Kidney epithelial cell (primary cell): ENCODE measurements around the gene EMP2. TPM values are rescaled to one million over a fixed set of nuclear protein-coding genes. Genes with fewer than 3 reads are reported as not detected.

Experiments
- DNase-seq: peaks from one replicate; pipeline ENCODE4 v3.0.0-alpha.2; 2010; ENCODE audit warnings: low read depth
- H3K27me3 ChIP-seq: 2 replicates; pipeline ENCODE4 v1.6.0; 2011; ENCODE audit warnings: low read length; ENCODE audit not compliant: control insufficient read depth, insufficient read depth
- H3K36me3 ChIP-seq: 2 replicates; pipeline ENCODE4 v1.5.1; 2011; ENCODE audit warnings: low read length; ENCODE audit not compliant: control insufficient read depth, insufficient read depth
- H3K4me3 ChIP-seq: 2 replicates; pipeline ENCODE4 v1.5.1; 2011; ENCODE audit warnings: low read depth, mild to moderate bottlenecking, control low read depth, low read length
- CTCF ChIP-seq: IDR thresholded peaks from 2 replicates; pipeline ENCODE4 v1.5.1; 2011; ENCODE audit warnings: mild to moderate bottlenecking, moderate library complexity, low read length, control low read depth, inconsistent platforms; ENCODE audit not compliant: insufficient read depth, poor library complexity, severe bottlenecking
- total RNA-seq: library from RNA; depleted of rRNA; stranded (reverse); fragments of >200 nt; gene quantifications from 2 replicates; pipeline ENCODE4 v1.2.3, GENCODE V29; 2015

Gene EMP2
- total RNA-seq, 1 donor from 2014 or later, result 1.4 TPM

GRCh38 chr16:10572611-10573010 is 7.8 kb downstream of the EMP2 start:
- no peak for DNase-seq
- no peaks in the 10 kb centered on the region for H3K27me3 ChIP-seq
- H3K4me3 ChIP-seq, result no peak overlapping the region
- no peaks in the 10 kb centered on the region for H3K36me3 ChIP-seq
- TF ChIP-seq CTCF, result no peak

DNA sequence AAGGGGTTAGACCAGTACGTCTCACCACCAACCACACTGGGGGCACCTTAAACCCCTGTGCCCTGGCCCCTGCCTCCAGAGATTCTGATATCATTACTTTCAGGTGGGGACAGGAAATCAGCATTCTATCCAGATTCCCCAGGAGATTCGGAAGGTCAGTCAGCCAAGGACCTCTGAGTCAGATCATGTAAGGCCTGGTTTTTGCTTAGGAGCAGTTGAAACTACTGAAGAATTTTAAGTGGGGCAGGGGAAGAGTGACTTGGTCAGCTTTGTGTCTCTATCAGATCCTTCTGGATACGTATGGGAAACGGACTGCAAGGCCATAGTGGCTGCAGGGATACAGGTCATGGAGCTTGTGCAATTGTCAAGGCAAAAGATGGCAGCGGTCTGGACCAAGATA is 9.0 kb downstream of the EMP2 start:
- no peak for DNase-seq
- TF ChIP-seq CTCF, result no peak
- Histone ChIP-seq H3K27me3 (no peaks in the 10 kb centered on the region), H3K4me3 (no peak overlapping the region), H3K36me3 (no peaks in the 10 kb centered on the region)

GRCh38 chr16:10569621-10570020 is 10.8 kb downstream of the EMP2 start:
- TF ChIP-seq CTCF, result no peak
- no peak overlapping the region for H3K4me3 ChIP-seq
- H3K27me3 ChIP-seq, result no peaks in the 10 kb centered on the region
- H3K36me3 ChIP-seq, result no peaks in the 10 kb centered on the region
- no peak for DNase-seq

- TF ChIP-seq CTCF, result no peak
- no peak overlapping the region for H3K4me3 ChIP-seq
- no peaks in the 10 kb centered on the region for H3K27me3 ChIP-seq
- H3K36me3 ChIP-seq, result no peaks in the 10 kb centered on the region
- DNase-seq, result no peak
Measured at GRCh38 chr16:10566613-10567012, 13.8 kb downstream of the EMP2 start.

GRCh38 chr16:10565167-10565566 is 15.2 kb downstream of the EMP2 start:
- no peaks in the 10 kb centered on the region for H3K36me3 ChIP-seq
- no peak for TF ChIP-seq CTCF
- no peak overlapping the region for H3K4me3 ChIP-seq
- no peaks in the 10 kb centered on the region for H3K27me3 ChIP-seq
- DNase-seq, result no peak

GRCh38 chr16:10564591-10564990 is 15.8 kb downstream of the EMP2 start:
- Histone ChIP-seq H3K36me3 (no peaks in the 10 kb centered on the region), H3K4me3 (no peak overlapping the region), H3K27me3 (no peaks in the 10 kb centered on the region)
- no peak for TF ChIP-seq CTCF
- DNase-seq, result no peak
